Loucy (cell line): ENCODE results near the gene UBE2J1.

ENCODE experiments used
- H2AFZ ChIP-seq: fragments of 200-600 bp; sonication (generic); 2 replicates; pipeline ENCODE4 v1.6.0; 2016; ENCODE audit warnings: antibody characterized with exemption, mild to moderate bottlenecking, low read length, moderate library complexity
- H3F3A ChIP-seq: fragments of 200-600 bp; 2 replicates; pipeline ENCODE4 v1.6.0; 2016; ENCODE audit warnings: antibody characterized with exemption, low read depth, mild to moderate bottlenecking
- H3K27me3 ChIP-seq: fragments of 200-600 bp; sonication (generic); 2 replicates; pipeline ENCODE4 v1.6.1; 2014; ENCODE audit warnings: low read length, mild to moderate bottlenecking; ENCODE audit not compliant: insufficient read depth, poor library complexity, severe bottlenecking
- H3K36me3 ChIP-seq: fragments of 200-600 bp; sonication (generic); 2 replicates; pipeline ENCODE4 v1.6.1; 2016; ENCODE audit warnings: low read length; ENCODE audit not compliant: insufficient read depth
- H3K4me1 ChIP-seq: fragments of 200-600 bp; sonication (generic); 2 replicates; pipeline ENCODE4 v1.5.1; 2014; ENCODE audit warnings: low read length, mild to moderate bottlenecking; ENCODE audit not compliant: insufficient read depth, poor library complexity, severe bottlenecking
- H3K4me2 ChIP-seq: fragments of 200-600 bp; sonication (generic); 2 replicates; pipeline ENCODE4 v1.6.0; 2014; ENCODE audit warnings: antibody characterized with exemption, low read length, low read depth, mild to moderate bottlenecking; ENCODE audit not compliant: poor library complexity, severe bottlenecking
- H3K4me3 ChIP-seq: fragments of 200-600 bp; sonication (generic); 2 replicates; pipeline ENCODE4 v1.5.1; 2014; ENCODE audit warnings: low read length, mild to moderate bottlenecking, mixed read lengths; ENCODE audit not compliant: poor library complexity, severe bottlenecking
- H3K79me2 ChIP-seq: fragments of 200-600 bp; sonication (generic); 2 replicates; pipeline ENCODE4 v1.6.1; 2014; ENCODE audit warnings: low read length; ENCODE audit not compliant: insufficient read depth
- H3K9ac ChIP-seq: fragments of 200-600 bp; sonication (generic); 2 replicates; pipeline ENCODE4 v1.6.0; 2014; ENCODE audit warnings: mild to moderate bottlenecking, low read depth, low read length, moderate library complexity; ENCODE audit not compliant: poor library complexity, severe bottlenecking
- H3K9me2 ChIP-seq: fragments of 200-600 bp; sonication (generic); replicated peaks from 2 replicates; pipeline ENCODE4 v1.6.1; 2016; ENCODE audit warnings: low read depth, low read length, mixed read lengths
- H3K9me3 ChIP-seq: fragments of 200-600 bp; sonication (generic); 2 replicates; pipeline ENCODE4 v1.6.1; 2014; ENCODE audit warnings: mild to moderate bottlenecking, antibody characterized with exemption, low read length, low read depth; ENCODE audit not compliant: insufficient read depth
- H4K20me1 ChIP-seq: fragments of 200-600 bp; sonication (generic); 2 replicates; pipeline ENCODE4 v1.6.0; 2014; ENCODE audit warnings: antibody characterized with exemption, low read length, mild to moderate bottlenecking; ENCODE audit not compliant: insufficient read depth, poor library complexity, severe bottlenecking
- EZH2phosphoT487 ChIP-seq: fragments of 200-600 bp; IDR thresholded peaks from 2 replicates; pipeline ENCODE4 v1.6.1; 2018; ENCODE audit warnings: antibody characterized with exemption, mild to moderate bottlenecking, moderate library complexity, borderline replicate concordance
- TF ChIP-seq, protein P1 (sequence below): fragments of 200-600 bp; sonication (generic); conservative IDR thresholded peaks from 2 replicates; pipeline ENCODE4 v1.5.1; 2014; ENCODE audit warnings: mild to moderate bottlenecking, antibody characterized with exemption, low read length

Gene UBE2J1

DNA sequence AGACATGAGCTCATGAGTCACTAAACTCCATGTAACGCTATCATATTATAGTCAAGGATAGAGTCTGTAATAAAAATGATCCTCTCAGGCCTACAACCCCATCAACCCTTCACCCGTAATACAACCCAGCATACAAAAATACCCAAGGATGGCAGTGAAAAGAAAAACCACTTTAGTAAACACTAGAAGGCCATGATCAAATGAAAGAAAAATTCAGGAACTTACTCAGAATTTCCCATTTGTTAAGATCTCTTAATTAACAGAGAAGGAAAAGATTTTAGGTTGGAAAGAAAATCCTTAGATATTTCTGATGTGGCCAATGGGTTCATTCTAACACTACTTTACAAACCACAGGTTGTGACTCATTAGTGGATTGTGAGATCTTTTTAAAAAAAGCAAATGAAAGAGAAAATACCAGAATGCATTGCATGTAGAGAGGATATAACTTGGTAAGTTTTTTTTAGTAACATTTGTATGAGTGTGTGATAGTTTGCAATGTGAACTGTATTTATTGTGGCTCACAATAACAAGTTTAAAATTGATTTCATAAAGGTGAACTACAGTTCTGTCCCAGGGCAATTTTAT lies 8.0 kb upstream of the UBE2J1 start:
- Histone ChIP-seq H3K4me1 (peaks cover 66% of the 10 kb centered on the region), H2AFZ (no peak overlapping the region), H3K79me2 (no peaks in the 10 kb centered on the region; the same call in 1 of the 2 replicates), H3K4me2 (peak overlapping the region; percentile 15), H3K9me3 (no peaks in the 10 kb centered on the region), H3K9ac (no peak overlapping the region), H3K9me2 (no peaks in the 10 kb centered on the region), H3K27me3 (no peaks in the 10 kb centered on the region), H3F3A (no peaks in the 10 kb centered on the region), H3K4me3 (no peak overlapping the region), H3K36me3 (no peaks in the 10 kb centered on the region), H4K20me1 (no peaks in the 10 kb centered on the region)
- TF ChIP-seq, protein P1, sequence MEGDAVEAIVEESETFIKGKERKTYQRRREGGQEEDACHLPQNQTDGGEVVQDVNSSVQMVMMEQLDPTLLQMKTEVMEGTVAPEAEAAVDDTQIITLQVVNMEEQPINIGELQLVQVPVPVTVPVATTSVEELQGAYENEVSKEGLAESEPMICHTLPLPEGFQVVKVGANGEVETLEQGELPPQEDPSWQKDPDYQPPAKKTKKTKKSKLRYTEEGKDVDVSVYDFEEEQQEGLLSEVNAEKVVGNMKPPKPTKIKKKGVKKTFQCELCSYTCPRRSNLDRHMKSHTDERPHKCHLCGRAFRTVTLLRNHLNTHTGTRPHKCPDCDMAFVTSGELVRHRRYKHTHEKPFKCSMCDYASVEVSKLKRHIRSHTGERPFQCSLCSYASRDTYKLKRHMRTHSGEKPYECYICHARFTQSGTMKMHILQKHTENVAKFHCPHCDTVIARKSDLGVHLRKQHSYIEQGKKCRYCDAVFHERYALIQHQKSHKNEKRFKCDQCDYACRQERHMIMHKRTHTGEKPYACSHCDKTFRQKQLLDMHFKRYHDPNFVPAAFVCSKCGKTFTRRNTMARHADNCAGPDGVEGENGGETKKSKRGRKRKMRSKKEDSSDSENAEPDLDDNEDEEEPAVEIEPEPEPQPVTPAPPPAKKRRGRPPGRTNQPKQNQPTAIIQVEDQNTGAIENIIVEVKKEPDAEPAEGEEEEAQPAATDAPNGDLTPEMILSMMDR = no peak
- TF ChIP-seq EZH2phosphoT487 = no peak

DNA sequence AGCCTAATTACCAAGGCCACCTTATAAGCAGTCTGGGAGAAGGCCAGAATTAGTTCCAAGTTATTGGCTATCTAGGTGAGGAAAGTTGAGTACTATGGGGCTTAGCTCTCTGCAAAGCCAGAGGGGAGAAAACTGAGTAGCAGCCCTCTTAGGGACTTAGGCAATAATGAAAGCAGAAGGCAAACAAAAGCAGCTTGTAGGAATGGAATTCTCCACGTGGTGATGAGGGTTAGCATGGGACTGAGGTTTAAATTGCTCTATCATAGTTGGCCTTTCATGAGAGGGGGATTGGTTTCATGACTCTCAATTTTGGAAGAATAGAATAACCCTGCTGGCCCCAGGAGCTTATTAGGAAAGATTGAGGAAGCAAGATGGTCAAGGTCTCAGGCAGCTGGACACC lies 7.0 kb upstream of the UBE2J1 start:
- Histone ChIP-seq H2AFZ (0 out of 2 replicates have a peak overlapping the region, but pooled peaks have one; percentile 21), H3K9ac (no peak overlapping the region), H3F3A (no peaks in the 10 kb centered on the region), H3K79me2 (no peaks in the 10 kb centered on the region; the same call in 1 of the 2 replicates), H3K4me1 (peaks cover 57% of the 10 kb centered on the region), H3K9me3 (no peaks in the 10 kb centered on the region), H3K9me2 (no peaks in the 10 kb centered on the region), H3K4me3 (no peak overlapping the region), H4K20me1 (no peaks in the 10 kb centered on the region), H3K4me2 (no peak overlapping the region), H3K27me3 (no peaks in the 10 kb centered on the region), H3K36me3 (no peaks in the 10 kb centered on the region)
- TF ChIP-seq, protein P1 = no peak
- no peak for TF ChIP-seq EZH2phosphoT487

DNA sequence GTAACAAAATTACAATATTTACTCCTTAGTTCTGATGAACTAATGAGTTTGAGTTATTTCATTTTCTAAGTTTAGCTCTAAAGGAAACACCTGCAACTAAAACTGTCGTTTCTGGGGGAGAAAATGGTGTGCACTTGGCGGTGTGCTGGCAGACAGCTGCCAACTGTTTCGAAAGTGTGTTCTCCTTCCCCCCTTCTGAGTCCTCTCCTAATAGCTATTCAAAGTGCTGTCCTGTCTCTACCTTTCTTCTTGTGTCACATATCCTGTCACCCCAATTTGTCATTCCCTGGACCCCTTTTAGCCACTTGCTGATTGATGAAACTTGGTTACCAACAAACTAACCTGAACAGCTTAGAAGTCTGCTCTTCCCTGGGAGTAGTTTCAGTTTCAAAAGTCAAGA lies 4.9 kb upstream of the UBE2J1 start:
- H3K79me2 ChIP-seq = peaks cover 20% of the 10 kb centered on the region
- peaks cover 60% of the 10 kb centered on the region for H3K4me1 ChIP-seq
- H2AFZ ChIP-seq = peak overlapping the region; percentile 85
- H3K9me2 ChIP-seq = no peaks in the 10 kb centered on the region
- peak overlapping the region; percentile 77 for H3K9ac ChIP-seq
- H3K4me3 ChIP-seq = peak overlapping the region; percentile 70
- H3K4me2 ChIP-seq = peak overlapping the region; percentile 87
- H4K20me1 ChIP-seq = no peaks in the 10 kb centered on the region
- no peaks in the 10 kb centered on the region for H3F3A ChIP-seq
- TF ChIP-seq EZH2phosphoT487 = no peak
- TF ChIP-seq, protein P1 = no peak
- H3K9me3 ChIP-seq = no peaks in the 10 kb centered on the region
- no peaks in the 10 kb centered on the region for H3K27me3 ChIP-seq
- H3K36me3 ChIP-seq = no peaks in the 10 kb centered on the region
